ENCODE results near the gene POU3F3. TPM values are rescaled to one million over a fixed set of nuclear protein-coding genes. Genes with fewer than 3 reads are reported as not detected.

POU3F3 gene
- total and polyA plus RNA-seq, 2 of the 8 experiments (the other 6 are each of a cell fraction or from before 2014, with no cell fraction given): 0.09 TPM; not detected in 1

DNA sequence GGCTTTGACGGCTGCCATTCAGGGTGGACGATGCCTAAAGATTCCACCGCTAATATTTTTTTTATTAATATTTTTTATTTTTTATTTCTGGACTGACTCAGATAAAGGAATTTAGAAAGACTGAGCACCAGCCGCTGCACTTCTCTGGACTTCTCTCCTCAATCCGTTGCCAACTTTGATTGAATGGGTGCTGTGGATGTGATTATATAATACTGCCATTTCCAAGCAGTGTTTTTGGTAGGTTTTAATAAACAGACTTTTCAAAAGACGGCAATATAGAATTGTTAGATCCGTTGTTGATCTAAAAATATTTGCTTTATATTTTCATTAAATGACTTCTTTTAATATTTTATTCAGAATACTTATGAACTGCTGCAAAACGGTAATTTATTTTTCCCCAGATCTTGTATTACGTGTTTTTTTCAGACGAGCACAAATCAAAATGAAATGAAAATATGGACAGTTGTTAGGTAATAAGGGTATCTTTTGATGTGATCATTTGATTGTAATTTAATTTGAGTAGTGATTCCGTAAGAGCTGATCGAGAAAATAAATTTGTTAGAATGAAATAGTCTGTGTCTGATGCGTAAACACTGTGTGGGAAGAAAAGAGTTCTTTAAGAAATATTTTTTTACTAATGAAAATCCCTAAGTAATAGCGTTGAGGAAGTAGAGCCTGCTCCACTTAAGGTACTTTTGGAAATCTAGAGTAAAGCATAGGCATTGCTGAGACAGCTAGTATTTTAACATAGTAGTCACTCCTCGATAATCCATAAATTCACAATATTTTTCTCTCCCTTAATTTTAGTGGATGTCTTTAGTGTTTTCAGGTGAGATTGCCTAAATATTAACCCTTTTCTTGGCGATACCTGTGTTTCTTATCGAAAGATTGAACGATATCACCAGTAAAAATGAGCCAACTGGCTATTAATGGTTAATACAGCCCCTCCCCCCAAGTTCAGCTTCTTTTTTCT lies 4.4 kb downstream of the POU3F3 start:
- Histone ChIP-seq H2BK20ac (ENCODE audit: low read length) (no peak overlapping the region), H4K8ac (ENCODE audit: extremely low read depth, insufficient read depth, low read length) (no peak overlapping the region), H3K27me3 (replicated peaks in 1 of 4; ENCODE audit: control insufficient read depth in 3 of 4, extremely low read depth in 1 of 4, insufficient read depth in 3 of 4, low read length in 3 of 4) (peaks cover 59 to 86% (median 75%) of the 10 kb centered on the region in 4 experiments), H3K4me1 (replicated peaks in 1 of 4; ENCODE audit: control insufficient read depth in 3 of 4, insufficient read depth in 4 of 4, low read length in 3 of 4) (peaks cover 7 to 28% (median 11%) of the 10 kb centered on the region in 4 experiments; a peak in 6 of 7 replicates), H2BK5ac (ENCODE audit: low read depth, low read length) (no peak overlapping the region), H3K4me3 (ENCODE audit: extremely low read depth in 1 of 4, insufficient read depth in 2 of 4, low read depth in 3 of 4, low read length in 4 of 4) (no peak overlapping the region), H4K20me1 (replicated peaks in 1 of 2; ENCODE audit: control insufficient read depth in 1 of 2, insufficient read depth in 2 of 2, low read length in 2 of 2) (peaks cover 10 to 17% of the 10 kb centered on the region in 2 experiments), H4K91ac (replicated peaks; ENCODE audit: insufficient read length, low read length) (no peak overlapping the region), H2AFZ (ENCODE audit: low read length) (no peak overlapping the region), H2BK15ac (ENCODE audit: low read length) (no peak overlapping the region), H4K5ac (ENCODE audit: insufficient read length, low read depth, low read length) (no peak overlapping the region), H3K23me2 (ENCODE audit: low read depth, low read length) (peaks cover 8% of the 10 kb centered on the region), H3K14ac (ENCODE audit: insufficient read length) (no peak overlapping the region), H3K9me3 (ENCODE audit: insufficient read depth in 2 of 2, low read depth in 1 of 2, low read length in 1 of 2) (no peaks in the 10 kb centered on the region), H3K27ac (ENCODE audit: low read depth, low read length) (no peak overlapping the region), H3K4ac (replicated peaks; ENCODE audit: insufficient read length, low read depth, low read length) (no peak overlapping the region), H3K79me1 (ENCODE audit: low read depth, low read length) (no peaks in the 10 kb centered on the region), H3K18ac (ENCODE audit: extremely low read depth, low read length) (no peak overlapping the region), H3K23ac (ENCODE audit: insufficient read length) (no peak overlapping the region), H3K56ac (replicated peaks; ENCODE audit: insufficient read length, low read depth, low read length) (no peak overlapping the region), H2AK5ac (ENCODE audit: low read depth, low read length) (no peak overlapping the region), H2BK12ac (ENCODE audit: low read depth, low read length) (no peak overlapping the region), H3K4me2 (ENCODE audit: insufficient read depth in 1 of 2, low read depth in 2 of 2, low read length in 2 of 2) (no peak overlapping the region; a peak in 2 of 4 replicates), H3K79me2 (ENCODE audit: control insufficient read depth in 1 of 2, insufficient read depth in 2 of 2, low read length in 2 of 2) (no peaks in the 10 kb centered on the region), H3K36me3 (ENCODE audit: control insufficient read depth in 2 of 4, insufficient read depth in 4 of 4, low read length in 3 of 4) (peaks cover 0 to 4% (median 0%) of the 10 kb centered on the region in 4 experiments; a peak in 1 of 8 replicates), H2BK120ac (replicated peaks; ENCODE audit: low read depth, low read length) (no peak overlapping the region), H3K9ac (replicated peaks in 1 of 4; ENCODE audit: extremely low read depth in 1 of 4, low read depth in 3 of 4, low read length in 3 of 4) (no peak overlapping the region)
- ChIA-PET POLR2A (ENCODE audit: partially characterized antibody) (interaction anchor here (2.8 kb wide), 1 partner anchor 8 kb away, joined by 12 read pairs; no protein-coding TSS in a partner anchor), CTCF (ENCODE audit: partially characterized antibody) (interaction anchor here (0.8 to 5.0 kb wide), 4 partner anchors 10 to 15 kb away, joined by 4 to 60 read pairs (median 8); no protein-coding TSS in a partner anchor)
- DNase-seq (ENCODE audit: low read depth in 1 of 2, low spot score in 2 of 2) (no peak), FAIRE-seq (no peak)
- 10% methylated on average over 18 of the region's 18 CpGs; no CpG with 5 or more reads in 1 of the 2 experiments for WGBS, 2 experiments (ENCODE audit: extremely low coverage in 1 of 2, insufficient coverage in 1 of 2, insufficient read length in 1 of 2, insufficient replicate concordance in 2 of 2, low coverage in 1 of 2, low lambda C conversion rate in 2 of 2, missing lambda C conversion rate in 1 of 2)
- TF ChIP-seq, protein P1, sequence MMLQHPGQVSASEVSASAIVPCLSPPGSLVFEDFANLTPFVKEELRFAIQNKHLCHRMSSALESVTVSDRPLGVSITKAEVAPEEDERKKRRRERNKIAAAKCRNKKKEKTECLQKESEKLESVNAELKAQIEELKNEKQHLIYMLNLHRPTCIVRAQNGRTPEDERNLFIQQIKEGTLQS (IDR thresholded peaks at IDR 0.05; ENCODE audit: insufficient read depth, low read depth, low read length): no peak
- TF ChIP-seq SP1 (IDR thresholded peaks at IDR 0.05; ENCODE audit: low read depth, low read length) (0 out of 2 replicates have a peak, but pooled peaks have one; percentile 30), CEBPB (IDR thresholded peaks at IDR 0.05; ENCODE audit: low read depth, low read length) (no peak), KDM1A (IDR thresholded peaks at IDR 0.05; ENCODE audit: borderline replicate concordance, low read length) (no peak), TCF12 (IDR thresholded peaks at IDR 0.05; ENCODE audit: low read depth, low read length) (0 out of 2 replicates have a peak, but pooled peaks have one; percentile 8), CBX8 (IDR thresholded peaks at IDR 0.05; ENCODE audit: borderline replicate concordance, low read depth, low read length) (peak; percentile 99; the same call in 1 of the 2 replicates), SIX5 (IDR thresholded peaks at IDR 0.05; ENCODE audit: low read depth, low read length) (no peak), BACH1 (IDR thresholded peaks at IDR 0.05; ENCODE audit: low read length) (no peak), CHD1 (IDR thresholded peaks at IDR 0.05; ENCODE audit: low read depth, low read length) (no peak)
